Measurements from ENCODE around the gene RBFOX2. TPM values are rescaled to one million over a fixed set of nuclear protein-coding genes. Genes with fewer than 3 reads are reported as not detected.

Gene RBFOX2
- total and polyA plus RNA-seq, 2 donors (not counting 3 experiments of a cell fraction or from before 2014, with no cell fraction given) = 125 to 142 TPM

DNA sequence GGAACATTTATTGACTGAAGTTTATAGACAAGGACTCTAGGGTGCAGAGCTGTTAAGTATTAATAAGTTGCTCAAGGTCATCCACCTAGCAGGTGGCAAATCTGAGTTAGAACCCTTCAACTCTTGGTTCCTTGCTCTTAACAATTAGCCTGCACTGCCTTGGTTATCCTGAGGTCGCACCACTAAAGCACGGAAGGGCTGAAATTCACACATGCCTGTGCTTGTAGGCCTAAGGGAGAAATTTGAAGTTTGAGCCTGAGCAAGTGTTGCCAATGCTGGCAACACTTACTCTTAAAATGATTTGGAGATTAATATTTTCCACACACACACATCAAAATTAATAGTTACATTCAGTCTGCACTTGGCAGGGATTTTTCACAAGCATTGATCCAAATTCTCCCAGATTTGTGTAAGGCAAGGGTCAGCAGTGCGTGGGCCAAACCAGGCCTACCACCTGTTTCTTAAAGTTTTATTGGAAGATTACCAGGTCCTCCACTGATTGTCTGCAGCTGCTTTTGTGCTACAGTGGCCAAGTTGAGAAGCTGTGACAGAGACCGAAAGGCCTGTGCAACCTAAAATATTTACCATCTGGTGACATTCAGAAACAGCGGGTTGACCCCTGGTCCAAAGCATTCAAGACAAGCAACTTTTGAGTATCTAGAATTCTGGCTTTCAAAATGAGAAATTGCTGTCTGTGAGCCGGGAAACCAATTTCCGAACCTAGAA, 294.7 kb downstream of the RBFOX2 start:
- Histone ChIP-seq H3K36me3 (ENCODE audit: control insufficient read depth in 2 of 2, extremely low read depth in 1 of 2, insufficient read depth in 2 of 2, low read length in 2 of 2) (peaks cover 4 to 6% of the 10 kb centered on the region in 2 experiments), H3K4me1 (ENCODE audit: control insufficient read depth, extremely low read depth, insufficient read depth, low read length) (no peaks in the 10 kb centered on the region), H3K9ac (replicated peaks; ENCODE audit: extremely low read depth, insufficient read depth, low read length) (no peak overlapping the region), H3K9me3 (replicated peaks; ENCODE audit: control insufficient read depth, insufficient read depth, low read length) (no peaks in the 10 kb centered on the region), H3K4me3 (replicated peaks in 1 of 3; ENCODE audit: insufficient read depth in 1 of 3, low read depth in 1 of 3, low read length in 3 of 3) (no peak overlapping the region), H3K27ac (ENCODE audit: insufficient read depth, low read depth, low read length) (no peak overlapping the region), H3K79me2 (ENCODE audit: control insufficient read depth, insufficient read depth, low read length) (no peaks in the 10 kb centered on the region), H3K9me1 (replicated peaks; ENCODE audit: control insufficient read depth, extremely low read depth, insufficient read depth, low read length) (no peaks in the 10 kb centered on the region), H3K27me3 (ENCODE audit: control insufficient read depth in 2 of 2, insufficient read depth in 2 of 2, low read length in 2 of 2) (no peaks in the 10 kb centered on the region), H4K20me1 (replicated peaks; ENCODE audit: control insufficient read depth, extremely low read depth, insufficient read depth, low read length) (no peaks in the 10 kb centered on the region), H3K4me2 (ENCODE audit: insufficient read depth, low read length) (no peak overlapping the region), H2AFZ (ENCODE audit: low read depth, low read length) (no peak overlapping the region)
- intact Hi-C loops (cut with micrococcal nuclease) = loop anchor here (10.0 kb wide), 1 partner anchor 89 kb away; the partner anchor contains the start of gene APOL6
- DNase-seq (ENCODE audit: low read depth, low spot score) (no peak), FAIRE-seq (no peak)
- CTCF ChIA-PET = interaction anchor here (1.2 kb wide), 1 partner anchor 332 kb away, joined by 3 read pairs; no protein-coding TSS in a partner anchor
- TF ChIP-seq FOS (IDR thresholded peaks at IDR 0.05; ENCODE audit: borderline replicate concordance, insufficient read depth, low read length) = no peak
- no peak for TF ChIP-seq POLR2AphosphoS5 (IDR thresholded peaks at IDR 0.05; ENCODE audit: insufficient read depth, low read depth, low read length)
- no peak for TF ChIP-seq POLR2A (IDR thresholded peaks at IDR 0.05; ENCODE audit: low read depth, low read length)
- no peak for TF ChIP-seq MYC (IDR thresholded peaks at IDR 0.05; ENCODE audit: low read depth, low read length)
- no peak for TF ChIP-seq MAX (IDR thresholded peaks at IDR 0.05; ENCODE audit: insufficient read depth, insufficient read length)
- no peak for TF ChIP-seq JUN (IDR thresholded peaks at IDR 0.05; ENCODE audit: borderline replicate concordance, insufficient read depth, insufficient read length, low read depth)
- no peak for TF ChIP-seq EZH2 (IDR thresholded peaks at IDR 0.05; ENCODE audit: borderline replicate concordance, low read depth, low read length, severe bottlenecking)
- no peak for TF ChIP-seq CTCF (IDR thresholded peaks at IDR 0.05; ENCODE audit: extremely low read depth in 1 of 2, insufficient read depth in 1 of 2, low read depth in 1 of 2, low read length in 2 of 2)
- no peak for TF ChIP-seq GATA2 (IDR thresholded peaks at IDR 0.05; ENCODE audit: insufficient read depth, insufficient read length, low read depth, low read length)
- dilution Hi-C loops (cut with MboI; ENCODE audit: extremely low pct_ligation_motif_present, low sequenced_read_pairs) = no loop called here
- POLR2A ChIA-PET = no interaction called here
- BruUV-seq (replicated peaks) = no TSS peak
